HEK293 (cell line): ENCODE results near the gene ZNF488.

Source experiments
- CTCF ChIA-PET: fragments of 350-600 bp; formaldehyde crosslinking; extraction: SDS; loops from one replicate; lab custom pipeline; 2021; ENCODE audit warnings: antibody characterized with exemption; lab: Yijun Ruan, JAX
- POLR2A ChIA-PET: fragments of 300-600 bp; formaldehyde crosslinking; extraction: SDS; loops from one replicate; lab custom pipeline; 2020; ENCODE audit warnings: antibody characterized with exemption, inconsistent platforms; lab: Yijun Ruan, JAX
- H3K27ac ChIP-seq: fragments of 200-500 bp; sonication (Bioruptor generic); 2 replicates; pipeline ENCODE4 v1.5.1; 2014; ENCODE audit warnings: low read depth, low read length, control low read depth, inconsistent platforms; ENCODE audit errors: extremely low read depth
- H3K36me3 ChIP-seq, 2 experiments: fragments of 200-500 bp in 1 of 2; sonication (Bioruptor generic) in 1 of 2; 1 replicate in 1 of 2; 2 replicates in 1 of 2; pipeline ENCODE4 v1.5.1; 2014 to 2017; ENCODE audit warnings: inconsistent platforms in 2 of 2, low read length in 2 of 2; ENCODE audit not compliant: control insufficient read depth in 2 of 2, insufficient read depth in 1 of 2
- H3K4me1 ChIP-seq: fragments of 200-500 bp; sonication (Bioruptor generic); 2 replicates; pipeline ENCODE4 v1.5.1; 2014; ENCODE audit warnings: mild to moderate bottlenecking, low read length, inconsistent platforms; ENCODE audit not compliant: control insufficient read depth, insufficient read depth
- H3K4me3 ChIP-seq: 2 replicates; pipeline ENCODE4 v1.5.1; 2011; ENCODE audit warnings: low read depth, mild to moderate bottlenecking, control low read depth, low read length, moderate library complexity
- H3K9me3 ChIP-seq: fragments of 200-500 bp; sonication (Bioruptor generic); 2 replicates; pipeline ENCODE4 v1.5.1; 2014; ENCODE audit warnings: low read depth, low read length, inconsistent platforms; ENCODE audit not compliant: control insufficient read depth, insufficient read depth
- RBAK ChIP-seq: fragments of 450-650 bp; formaldehyde crosslinking; IDR thresholded peaks from 2 replicates; pipeline ENCODE4 v1.5.1; 2016; ENCODE audit warnings: missing biosample characterization, missing genetic modification characterization
- SCRT2 ChIP-seq: fragments of 450-650 bp; formaldehyde crosslinking; IDR thresholded peaks from 2 replicates; pipeline ENCODE4 v1.5.1; 2016; ENCODE audit warnings: missing biosample characterization, missing genetic modification characterization
- TSHZ1 ChIP-seq: fragments of 450-650 bp; formaldehyde crosslinking; IDR thresholded peaks from 2 replicates; pipeline ENCODE4 v1.5.1; 2016; ENCODE audit warnings: missing biosample characterization, missing genetic modification characterization, borderline replicate concordance
- ZEB2 ChIP-seq: fragments of 450-650 bp; formaldehyde crosslinking; IDR thresholded peaks from 2 replicates; pipeline ENCODE4 v1.5.1; 2016; ENCODE audit warnings: missing biosample characterization, missing genetic modification characterization
- ZIC2 ChIP-seq: fragments of 450-650 bp; formaldehyde crosslinking; IDR thresholded peaks from 2 replicates; pipeline ENCODE4 v1.5.1; 2016; ENCODE audit warnings: missing biosample characterization, missing genetic modification characterization
- ZNF140 ChIP-seq: fragments of 450-650 bp; formaldehyde crosslinking; IDR thresholded peaks from 2 replicates; pipeline ENCODE4 v1.5.1; 2016; ENCODE audit warnings: missing biosample characterization, missing genetic modification characterization
- ZNF169 ChIP-seq: fragments of 450-650 bp; formaldehyde crosslinking; IDR thresholded peaks from 2 replicates; pipeline ENCODE4 v1.5.1; 2016; ENCODE audit warnings: missing biosample characterization, missing genetic modification characterization
- ZNF280D ChIP-seq: fragments of 450-650 bp; formaldehyde crosslinking; IDR thresholded peaks from 2 replicates; pipeline ENCODE4 v1.5.1; 2016; ENCODE audit warnings: missing biosample characterization, missing genetic modification characterization
- ZNF488 ChIP-seq: fragments of 450-650 bp; formaldehyde crosslinking; IDR thresholded peaks from 2 replicates; pipeline ENCODE4 v1.5.1; 2016; ENCODE audit warnings: missing biosample characterization, missing genetic modification characterization
- ZNF692 ChIP-seq: fragments of 450-650 bp; formaldehyde crosslinking; IDR thresholded peaks from 2 replicates; pipeline ENCODE4 v1.5.1; 2016; ENCODE audit warnings: missing biosample characterization, missing genetic modification characterization
- ZNF791 ChIP-seq: fragments of 450-650 bp; formaldehyde crosslinking; IDR thresholded peaks from 2 replicates; pipeline ENCODE4 v1.5.1; 2016; ENCODE audit warnings: missing biosample characterization, missing genetic modification characterization

Gene ZNF488

GRCh38 chr10:47410271-47410670, 26.2 kb upstream of the ZNF488 start:
- Histone ChIP-seq H3K4me3 (no peak overlapping the region), H3K36me3 (no peaks in the 10 kb centered on the region), H3K9me3 (no peaks in the 10 kb centered on the region), H3K27ac (no peak overlapping the region), H3K4me1 (no peaks in the 10 kb centered on the region)
- TF ChIP-seq RBAK (no peak), ZNF692 (tag by site-specific recombination) (no peak), SCRT2 (tag by site-specific recombination) (no peak)
- CTCF ChIA-PET, result no interaction called here
- POLR2A ChIA-PET, result no interaction called here

GRCh38 chr10:47409866-47410256, 25.8 kb upstream of the ZNF488 start:
- H3K4me3 ChIP-seq, result no peak overlapping the region
- peak; percentile 71 for TF ChIP-seq ZIC2 (tag by site-specific recombination)
- TF ChIP-seq ZEB2 (tag by site-specific recombination), result no peak
- TF ChIP-seq, all 188 proteins: peak for 1
- H3K36me3 ChIP-seq, result no peaks in the 10 kb centered on the region
- no peaks in the 10 kb centered on the region for H3K4me1 ChIP-seq
- CTCF ChIA-PET, result no interaction called here
- POLR2A ChIA-PET, result no interaction called here
- no peak overlapping the region for H3K27ac ChIP-seq
- H3K9me3 ChIP-seq, result no peaks in the 10 kb centered on the region

- Histone ChIP-seq H3K4me1 (no peaks in the 10 kb centered on the region), H3K9me3 (no peaks in the 10 kb centered on the region), H3K4me3 (no peak overlapping the region), H3K36me3 (no peaks in the 10 kb centered on the region), H3K27ac (no peak overlapping the region)
- ChIA-PET POLR2A (interaction anchor here (1.0 kb wide), 1 partner anchor 25 kb away, joined by 3 read pairs; the partner anchor contains the start of gene ZNF488), CTCF (no interaction called here)
- TF ChIP-seq ZNF280D (tag by site-specific recombination), result no peak
- no peak for TF ChIP-seq ZNF488 (tag by site-specific recombination)
- TF ChIP-seq ZNF140 (tag by site-specific recombination), result no peak
- TF ChIP-seq TSHZ1 (tag by site-specific recombination), result no peak
- no peak for TF ChIP-seq ZNF169
- no peak for TF ChIP-seq ZNF791
Measured at GRCh38 chr10:47409171-47409865, 25.2 kb upstream of the ZNF488 start.
